GM19468 (cell line): Measurements from ENCODE around the gene COL28A1.
"Not testable (repeated sequence)": the region's sequence is repeated elsewhere in the genome, so short reads cannot be mapped to it uniquely, and the experiment has no call there.

Experiments
- ATAC-seq: cut with Tn5 transposase; IDR thresholded peaks from one replicate; pipeline ENCODE4 v1.9.1; 2021; ENCODE audit warnings: mild to moderate bottlenecking, moderate library complexity, moderate number of reproducible peaks; ENCODE audit not compliant: unreplicated experiment; ENCODE audit errors: extremely low read depth

The COL28A1 gene

GRCh38 chr7:7479275-7479805 is 56.3 kb downstream of the COL28A1 start:
- ATAC-seq: no peak

- ATAC-seq: no peak
Observed at GRCh38 chr7:7478569-7478968, 57.1 kb downstream of the COL28A1 start.

GRCh38 chr7:7477641-7478040 is 58.0 kb downstream of the COL28A1 start:
- ATAC-seq: not testable (repeated sequence)

- ATAC-seq: no peak
Observed at GRCh38 chr7:7476381-7476780, 59.3 kb downstream of the COL28A1 start.

GRCh38 chr7:7475601-7476000 is 60.1 kb downstream of the COL28A1 start:
- ATAC-seq: no peak

GRCh38 chr7:7474436-7474835 is 61.2 kb downstream of the COL28A1 start:
- no peak for ATAC-seq

- not testable (repeated sequence) for ATAC-seq
Observed at GRCh38 chr7:7464991-7465765, 70.5 kb downstream of the COL28A1 start.

GRCh38 chr7:7454000-7454399 is 81.7 kb downstream of the COL28A1 start:
- ATAC-seq: no peak

- no peak for ATAC-seq
Observed at GRCh38 chr7:7452652-7453051, 83.0 kb downstream of the COL28A1 start.

GRCh38 chr7:7452119-7452518 is 83.6 kb downstream of the COL28A1 start:
- ATAC-seq: no peak

GRCh38 chr7:7449055-7449454 is 86.6 kb downstream of the COL28A1 start:
- no peak for ATAC-seq

GRCh38 chr7:7446616-7447015 is 89.1 kb downstream of the COL28A1 start:
- no peak for ATAC-seq

GRCh38 chr7:7443806-7444350 is 91.8 kb downstream of the COL28A1 start:
- no peak for ATAC-seq

- no peak for ATAC-seq
Observed at GRCh38 chr7:7439564-7439963, 96.1 kb downstream of the COL28A1 start.

- ATAC-seq: no peak
Observed at GRCh38 chr7:7438851-7439250, 96.8 kb downstream of the COL28A1 start.

GRCh38 chr7:7435978-7436377 is 99.7 kb downstream of the COL28A1 start:
- no peak for ATAC-seq

GRCh38 chr7:7434329-7434728 is 101.3 kb downstream of the COL28A1 start:
- no peak for ATAC-seq

GRCh38 chr7:7433811-7434210 is 101.9 kb downstream of the COL28A1 start:
- no peak for ATAC-seq

- no peak for ATAC-seq
Observed at GRCh38 chr7:7432979-7433378, 102.7 kb downstream of the COL28A1 start.

- no peak for ATAC-seq
Observed at GRCh38 chr7:7428806-7429205, 106.9 kb downstream of the COL28A1 start.

GRCh38 chr7:7427363-7427762 is 108.3 kb downstream of the COL28A1 start:
- ATAC-seq: no peak

GRCh38 chr7:7426676-7427075 is 109.0 kb downstream of the COL28A1 start:
- no peak for ATAC-seq
